Chondrocyte (in vitro differentiated cells): ENCODE measurements around the gene DRICH1. TPM values are rescaled to one million over a fixed set of nuclear protein-coding genes. Genes with fewer than 3 reads are reported as not detected.

ENCODE experiments used
- DNase-seq: peaks from one replicate; pipeline ENCODE4 v3.0.0; 2021; ENCODE audit warnings: mixed read lengths, low spot score
- H3K27ac Mint-ChIP-seq: one replicate; pipeline ENCODE4 v1.8.0; 2021; ENCODE audit warnings: mild to moderate bottlenecking, moderate library complexity, mixed read lengths; ENCODE audit not compliant: unreplicated experiment
- H3K27me3 Mint-ChIP-seq: 2 replicates; pipeline ENCODE4 v1.8.0; 2021; ENCODE audit warnings: low read depth, mixed read lengths
- H3K36me3 Mint-ChIP-seq: 2 replicates; pipeline ENCODE4 v1.8.0; 2021; ENCODE audit warnings: low read depth, mixed read lengths
- H3K4me1 Mint-ChIP-seq: 2 replicates; pipeline ENCODE4 v1.8.0; 2021; ENCODE audit warnings: low read depth, mild to moderate bottlenecking, mixed read lengths
- H3K4me3 Mint-ChIP-seq: one replicate; pipeline ENCODE4 v1.8.0; 2021; ENCODE audit warnings: mild to moderate bottlenecking, moderate library complexity, mixed read lengths; ENCODE audit not compliant: unreplicated experiment
- H3K9me3 Mint-ChIP-seq: 2 replicates; pipeline ENCODE4 v1.8.0; 2021; ENCODE audit warnings: low read depth, mixed read lengths
- CTCF ChIP-seq: fragments of 200-600 bp; sonication (generic); IDR thresholded peaks from 2 replicates; pipeline ENCODE4 v1.5.0; 2021; ENCODE audit warnings: antibody characterized with exemption, mild to moderate bottlenecking, moderate library complexity
- total RNA-seq: library from RNA; stranded (reverse); gene quantifications from 3 replicates; pipeline ENCODE4 v1.2.1, GENCODE V29; 2021

Gene DRICH1
- total RNA-seq, 1 donor from 2014 or later = not detected

- no peak overlapping the region for H3K27ac Mint-ChIP-seq
- H3K4me1 Mint-ChIP-seq = no peaks in the 10 kb centered on the region
- DNase-seq = no peak
- H3K4me3 Mint-ChIP-seq = no peak overlapping the region
- H3K36me3 Mint-ChIP-seq = no peaks in the 10 kb centered on the region
- H3K9me3 Mint-ChIP-seq = no peaks in the 10 kb centered on the region
- H3K27me3 Mint-ChIP-seq = peaks cover 16% of the 10 kb centered on the region
- TF ChIP-seq CTCF = no peak
Measured at GRCh38 chr22:23580576-23581259, 51.4 kb downstream of the DRICH1 start.

- no peak within 1 kb of the TSS for H3K27ac Mint-ChIP-seq
- no peak within 1 kb of the TSS for H3K4me3 Mint-ChIP-seq
- H3K4me1 Mint-ChIP-seq = no peaks in the 10 kb centered on the region
- no peak for TF ChIP-seq CTCF
- H3K27me3 Mint-ChIP-seq = peaks cover 18% of the 10 kb centered on the region
- no peak for DNase-seq
- no peaks in the 10 kb centered on the region for H3K36me3 Mint-ChIP-seq
- H3K9me3 Mint-ChIP-seq = no peaks in the 10 kb centered on the region
Measured at GRCh38 chr22:23579870-23580575, 52.1 kb downstream of the DRICH1 start, which contains the start of gene IGLL1. TSS of gene IGLL1 (minus strand) at chr22:23580290. CDS start at chr22:23580190, 100 bp downstream.

GRCh38 chr22:23579280-23579679 lies 52.8 kb downstream of the DRICH1 start:
- Mint-ChIP-seq H3K36me3 (no peaks in the 10 kb centered on the region), H3K4me1 (no peaks in the 10 kb centered on the region), H3K27ac (no peak overlapping the region), H3K4me3 (no peak overlapping the region), H3K27me3 (peaks cover 13% of the 10 kb centered on the region), H3K9me3 (no peaks in the 10 kb centered on the region)
- DNase-seq = no peak
- no peak for TF ChIP-seq CTCF

- no peak overlapping the region for H3K27ac Mint-ChIP-seq
- no peaks in the 10 kb centered on the region for H3K4me1 Mint-ChIP-seq
- H3K4me3 Mint-ChIP-seq = no peak overlapping the region
- DNase-seq = no peak
- peaks cover 13% of the 10 kb centered on the region for H3K27me3 Mint-ChIP-seq
- H3K9me3 Mint-ChIP-seq = no peaks in the 10 kb centered on the region
- no peak for TF ChIP-seq CTCF
- H3K36me3 Mint-ChIP-seq = no peaks in the 10 kb centered on the region
Measured at GRCh38 chr22:23578306-23578705, 53.8 kb downstream of the DRICH1 start.

- Mint-ChIP-seq H3K27me3 (peaks cover 11% of the 10 kb centered on the region), H3K9me3 (no peaks in the 10 kb centered on the region), H3K4me3 (no peak overlapping the region), H3K36me3 (peaks cover 1% of the 10 kb centered on the region), H3K4me1 (no peaks in the 10 kb centered on the region), H3K27ac (no peak overlapping the region)
- DNase-seq = no peak
- TF ChIP-seq CTCF = no peak
Measured at GRCh38 chr22:23576681-23577080, 55.4 kb downstream of the DRICH1 start.
